HG02938 (cell line): ENCODE measurements around the gene TDP1.
"Not testable (repeated sequence)": the region's sequence is repeated elsewhere in the genome, so short reads cannot be mapped to it uniquely, and the experiment has no call there.

Experiments used
- ATAC-seq: cut with Tn5 transposase; IDR thresholded peaks from one replicate; pipeline ENCODE4 v1.9.1; 2021; ENCODE audit warnings: mild to moderate bottlenecking, moderate library complexity; ENCODE audit not compliant: unreplicated experiment

The TDP1 gene

DNA sequence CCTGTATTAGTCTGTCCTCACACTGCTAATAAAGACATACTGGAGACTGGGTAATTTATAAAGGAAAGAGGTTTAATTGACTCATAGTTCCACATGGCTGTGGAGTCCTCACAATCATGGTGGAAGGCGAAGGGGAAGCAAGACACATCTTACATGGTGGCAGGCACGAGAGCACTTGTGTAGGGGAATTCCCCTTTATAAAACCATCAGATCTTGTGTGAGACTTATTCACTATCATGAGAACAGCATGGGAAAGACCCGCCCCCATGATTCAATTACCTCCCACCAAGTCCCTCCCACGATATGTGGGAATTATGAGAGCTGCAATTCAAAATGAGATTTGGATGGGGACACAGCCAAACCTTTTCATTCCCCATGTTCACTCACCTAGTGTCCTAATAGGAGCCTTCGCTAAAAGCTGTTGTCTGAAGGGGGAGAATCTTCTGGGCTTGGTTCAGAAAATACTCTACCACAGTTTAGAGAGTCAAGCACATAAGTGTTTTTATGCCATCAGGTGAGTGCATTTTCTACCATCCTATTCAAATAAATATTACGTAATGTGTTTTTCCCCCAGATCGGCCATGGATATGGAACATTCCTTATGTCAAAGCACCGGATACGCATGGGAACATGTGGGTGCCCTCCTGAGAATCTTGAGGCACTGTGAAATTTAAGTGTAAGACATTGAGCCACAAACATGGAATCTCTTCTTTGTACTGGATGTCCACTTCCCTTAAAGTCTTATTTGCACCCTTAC is 86.9 kb downstream of the TDP1 start:
- no peak for ATAC-seq

GRCh38 chr14:90045616-90046015 is 89.9 kb downstream of the TDP1 start:
- ATAC-seq: no peak

DNA sequence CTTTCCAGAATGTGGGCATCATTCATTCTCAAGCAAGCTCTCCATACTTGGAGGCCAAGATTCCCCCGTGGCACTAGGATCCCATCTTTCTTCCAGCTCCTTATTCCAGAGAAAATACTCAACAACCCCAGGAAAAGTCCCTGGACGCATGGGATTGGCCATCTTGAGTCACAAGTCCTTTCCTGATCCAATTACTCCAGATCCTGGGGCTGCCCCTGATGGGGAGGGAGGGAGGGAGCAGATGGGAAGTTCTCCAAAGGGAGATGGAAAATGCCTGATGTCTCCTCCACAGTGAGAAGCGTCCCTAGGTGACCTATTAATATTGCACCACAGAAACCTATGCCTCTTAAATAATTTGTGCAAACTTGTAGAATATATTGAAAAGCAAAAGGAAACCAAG is 93.7 kb downstream of the TDP1 start:
- no peak for ATAC-seq

- ATAC-seq: no peak
Observed at GRCh38 chr14:90050271-90050670, 94.5 kb downstream of the TDP1 start.

DNA sequence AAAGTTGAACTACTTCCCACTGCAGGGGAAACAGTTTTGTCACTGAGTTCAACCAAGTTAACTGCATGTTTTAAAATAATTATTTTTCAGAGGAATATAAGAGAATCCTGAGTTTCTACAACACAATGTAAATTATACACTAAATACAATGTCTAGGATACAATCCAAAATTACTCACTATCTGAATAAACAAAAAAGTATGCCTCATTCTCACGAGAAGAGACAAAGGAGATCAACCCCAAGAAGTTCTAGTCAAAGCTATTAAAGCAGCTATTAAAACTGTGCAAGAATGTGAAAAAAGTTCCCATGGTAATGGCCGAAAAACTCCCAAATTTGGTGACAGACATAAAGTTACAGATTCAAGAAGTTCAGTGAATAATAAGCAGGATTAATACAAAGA is 97.3 kb downstream of the TDP1 start:
- ATAC-seq: no peak

DNA sequence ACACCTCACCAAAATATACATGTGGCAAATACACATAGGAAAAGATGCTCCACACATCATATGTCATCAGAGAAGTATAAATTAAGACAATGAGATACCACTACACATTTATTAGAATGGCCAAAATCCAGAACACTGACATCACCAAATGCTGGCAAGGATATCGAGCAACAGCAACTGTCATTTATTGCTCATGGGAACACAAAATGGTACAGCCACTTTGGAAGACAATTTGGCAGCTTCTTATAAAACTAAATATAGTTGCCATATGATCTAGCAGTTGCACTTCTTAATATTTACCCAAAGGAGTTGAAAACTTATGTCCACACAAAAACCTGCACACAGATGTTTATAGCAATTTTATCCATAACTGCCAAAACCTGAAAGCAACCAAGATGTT is 99.1 kb downstream of the TDP1 start:
- no peak for ATAC-seq

GRCh38 chr14:90056826-90057225 is 101.1 kb downstream of the TDP1 start:
- ATAC-seq: no peak

- no peak for ATAC-seq
Observed at GRCh38 chr14:90058876-90059458, 103.2 kb downstream of the TDP1 start.

DNA sequence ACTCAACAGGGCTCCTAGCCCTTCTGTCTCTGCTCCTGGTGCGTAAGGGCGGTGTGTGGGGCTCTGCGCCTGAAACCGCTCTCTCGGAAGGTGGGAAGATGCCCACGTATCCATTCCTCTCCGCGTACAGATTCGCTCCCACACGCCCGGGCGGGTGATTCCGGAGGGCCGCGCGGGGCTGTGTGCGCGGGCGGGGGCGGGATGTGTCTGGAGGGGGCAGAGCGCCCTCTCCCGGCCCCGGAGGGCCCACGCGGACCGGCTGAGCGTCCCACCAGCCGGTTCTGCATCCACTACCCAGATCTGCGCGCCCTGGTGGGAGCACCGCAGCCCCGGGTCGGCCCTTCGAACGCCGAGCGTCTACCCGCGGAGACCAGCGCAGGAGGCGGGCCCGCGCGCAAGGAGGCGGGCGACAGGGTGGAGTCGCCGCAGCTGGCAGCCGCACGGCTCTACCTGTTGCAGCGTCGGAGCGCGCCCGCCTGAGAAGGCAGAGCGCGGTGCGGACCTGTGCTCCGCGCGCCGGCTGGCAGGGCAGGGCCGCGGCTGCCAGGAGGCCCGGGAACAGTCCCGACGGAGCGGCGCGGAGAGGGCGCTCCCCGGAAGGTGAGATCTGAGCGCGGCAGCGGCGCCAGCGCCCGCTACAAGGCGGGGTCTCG is 104.7 kb downstream of the TDP1 start:
- ATAC-seq: peak; percentile 48

GRCh38 chr14:90060965-90061684 is 105.4 kb downstream of the TDP1 start:
- ATAC-seq: no peak

- no peak for ATAC-seq
Observed at GRCh38 chr14:90061685-90062126, 106.0 kb downstream of the TDP1 start, which contains the start of gene KCNK13. TSS of gene KCNK13 (plus strand) at chr14:90061994. CDS start at chr14:90062206, 212 bp downstream.

DNA sequence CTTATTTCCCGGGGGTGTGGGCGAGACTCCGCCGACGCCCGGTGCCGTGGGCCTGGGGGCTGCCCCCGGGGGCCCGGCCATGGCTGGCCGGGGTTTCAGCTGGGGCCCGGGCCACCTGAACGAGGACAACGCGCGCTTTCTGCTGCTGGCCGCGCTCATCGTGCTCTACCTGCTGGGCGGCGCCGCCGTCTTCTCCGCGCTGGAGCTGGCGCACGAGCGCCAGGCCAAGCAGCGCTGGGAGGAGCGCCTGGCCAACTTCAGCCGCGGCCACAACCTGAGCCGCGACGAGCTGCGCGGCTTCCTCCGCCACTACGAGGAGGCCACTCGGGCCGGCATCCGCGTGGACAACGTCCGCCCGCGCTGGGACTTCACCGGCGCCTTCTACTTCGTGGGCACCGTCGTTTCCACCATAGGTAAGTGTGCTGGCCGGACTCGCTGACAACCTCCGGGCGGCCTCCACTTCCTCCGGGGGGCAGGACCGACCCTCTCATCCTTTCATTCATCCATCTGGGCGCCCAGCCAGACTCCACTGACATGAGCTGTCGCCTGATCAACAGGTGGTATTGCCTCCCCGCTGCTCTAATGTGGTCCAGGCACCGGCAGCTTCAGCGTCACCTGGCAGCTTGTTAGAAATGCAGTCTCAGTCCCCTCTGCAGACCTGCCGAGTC is 106.5 kb downstream of the TDP1 start:
- no peak for ATAC-seq

DNA sequence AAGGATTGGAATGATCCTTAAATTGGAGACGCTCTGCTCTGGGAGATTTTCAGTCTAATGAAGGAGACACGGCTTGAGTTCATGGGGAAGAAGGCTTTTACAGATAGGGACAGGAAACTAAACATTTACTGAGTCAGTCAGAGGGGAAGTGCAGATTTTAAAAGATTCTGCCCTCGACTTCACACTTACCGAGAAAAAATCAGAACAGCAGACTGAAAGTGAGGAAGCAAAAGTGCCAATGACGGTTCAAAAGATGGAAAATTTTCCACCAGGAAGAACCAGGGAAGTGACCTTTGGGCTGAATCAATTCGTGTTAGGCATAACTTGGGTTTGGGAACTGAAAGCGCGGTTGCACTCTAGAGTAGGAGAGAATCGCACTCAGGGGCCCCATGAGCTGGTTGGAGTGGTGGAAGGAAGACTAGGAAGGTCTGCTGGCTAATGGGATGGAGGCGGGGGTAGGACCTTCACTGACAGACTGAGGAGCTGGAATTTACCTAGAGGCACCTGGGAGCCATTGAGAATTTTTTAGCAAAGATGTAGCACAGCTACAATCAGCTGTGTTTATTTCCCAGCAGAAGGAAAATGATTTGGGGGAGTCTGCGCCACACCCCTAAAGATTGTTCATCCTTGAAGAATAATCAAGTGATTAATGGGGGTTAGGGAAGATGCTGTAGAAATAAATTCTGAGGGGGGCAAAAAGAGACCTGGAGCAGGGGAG is 107.3 kb downstream of the TDP1 start:
- ATAC-seq: no peak

DNA sequence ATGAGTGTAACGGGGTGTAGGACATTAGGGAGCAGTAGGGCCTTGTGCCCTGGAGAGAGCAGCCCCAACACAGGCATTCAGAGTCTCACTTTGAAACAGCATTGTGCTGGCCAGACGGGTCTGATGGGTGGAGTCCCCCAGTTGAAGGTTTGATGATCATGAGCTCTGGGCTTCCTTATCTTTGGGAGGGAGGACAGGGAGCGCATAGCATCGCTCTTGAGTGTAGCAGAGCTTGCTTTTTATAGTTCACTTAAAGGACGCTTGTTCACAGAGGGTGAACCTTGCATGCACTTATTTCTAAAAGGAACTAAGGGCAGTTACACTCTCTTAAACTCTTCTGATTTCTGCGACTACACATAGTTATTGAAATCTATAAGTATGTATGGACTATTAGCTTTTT is 116.6 kb downstream of the TDP1 start:
- ATAC-seq: no peak

GRCh38 chr14:90079576-90079975 is 123.8 kb downstream of the TDP1 start:
- no peak for ATAC-seq

GRCh38 chr14:90087433-90087832 is 131.7 kb downstream of the TDP1 start:
- ATAC-seq: no peak

GRCh38 chr14:90088176-90088575 is 132.4 kb downstream of the TDP1 start:
- ATAC-seq: no peak

DNA sequence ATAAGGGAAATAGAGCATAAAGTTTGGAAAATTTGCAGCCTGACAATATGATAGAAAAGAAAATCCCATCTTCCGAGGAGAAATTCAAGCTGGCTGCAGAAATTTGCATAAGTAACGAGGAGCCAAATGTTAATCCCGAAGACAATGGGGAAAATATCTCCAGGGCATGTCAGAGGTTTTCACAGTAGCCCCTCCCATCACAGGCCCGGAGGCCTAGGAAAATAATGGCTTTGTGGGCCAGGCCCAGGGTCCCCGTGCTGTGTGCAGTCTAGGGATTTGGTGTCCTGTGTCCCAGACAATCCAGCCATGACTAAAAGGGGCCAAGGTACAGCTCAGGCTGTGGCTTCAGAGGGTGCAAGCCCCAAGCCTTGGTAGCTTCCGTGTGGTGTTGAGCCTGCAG is 133.8 kb downstream of the TDP1 start:
- ATAC-seq: not testable (repeated sequence)

- ATAC-seq: no peak
Observed at GRCh38 chr14:90091393-90091792, 135.7 kb downstream of the TDP1 start.

GRCh38 chr14:90093942-90094595 is 138.3 kb downstream of the TDP1 start:
- ATAC-seq: peak; percentile 52
